HEK293 (cell line): ENCODE measurements around the gene ITGB3.
A peak's percentile ranks its signal among the peaks of the same experiment; 100 is the strongest.

Source experiments
- BCL11B ChIP-seq: fragments of 450-650 bp; formaldehyde crosslinking; IDR thresholded peaks from 2 replicates; pipeline ENCODE4 v1.5.1; 2016; ENCODE audit warnings: low read depth, missing biosample characterization, missing genetic modification characterization
- FEZF1 ChIP-seq: fragments of 450-650 bp; formaldehyde crosslinking; IDR thresholded peaks from 2 replicates; pipeline ENCODE4 v1.5.1; 2016; ENCODE audit warnings: missing biosample characterization, missing genetic modification characterization
- GFI1B ChIP-seq: fragments of 450-650 bp; formaldehyde crosslinking; IDR thresholded peaks from 2 replicates; pipeline ENCODE4 v1.5.1; 2016; ENCODE audit warnings: missing biosample characterization, missing genetic modification characterization
- GLI2 ChIP-seq: fragments of 450-650 bp; formaldehyde crosslinking; IDR thresholded peaks from 2 replicates; pipeline ENCODE4; 2017; ENCODE audit warnings: missing biosample characterization, missing genetic modification characterization, low read depth, borderline replicate concordance
- GLI4 ChIP-seq: fragments of 450-650 bp; formaldehyde crosslinking; IDR thresholded peaks from 2 replicates; pipeline ENCODE4 v1.5.1; 2016; ENCODE audit warnings: missing biosample characterization, missing genetic modification characterization
- GLIS2 ChIP-seq: fragments of 450-650 bp; formaldehyde crosslinking; IDR thresholded peaks from 2 replicates; pipeline ENCODE4 v1.5.1; 2016; ENCODE audit warnings: missing biosample characterization, missing genetic modification characterization
- IKZF3 ChIP-seq: fragments of 450-650 bp; IDR thresholded peaks from 2 replicates; pipeline ENCODE4 v1.5.0; 2018; ENCODE audit warnings: missing biosample characterization, mild to moderate bottlenecking, missing genetic modification characterization, moderate library complexity
- KLF10 ChIP-seq: fragments of 450-650 bp; IDR thresholded peaks from 2 replicates; pipeline ENCODE4 v1.5.1; 2018; ENCODE audit warnings: missing biosample characterization, mild to moderate bottlenecking, missing genetic modification characterization
- MYNN ChIP-seq: fragments of 450-650 bp; formaldehyde crosslinking; IDR thresholded peaks from 2 replicates; pipeline ENCODE4 v1.5.1; 2016; ENCODE audit warnings: missing biosample characterization, missing genetic modification characterization, borderline replicate concordance
- PRDM1 ChIP-seq: fragments of 450-650 bp; formaldehyde crosslinking; IDR thresholded peaks from 2 replicates; pipeline ENCODE4; 2016; ENCODE audit warnings: missing biosample characterization, missing genetic modification characterization
- RBAK ChIP-seq: fragments of 450-650 bp; formaldehyde crosslinking; IDR thresholded peaks from 2 replicates; pipeline ENCODE4 v1.5.1; 2016; ENCODE audit warnings: missing biosample characterization, missing genetic modification characterization
- SCRT2 ChIP-seq: fragments of 450-650 bp; formaldehyde crosslinking; IDR thresholded peaks from 2 replicates; pipeline ENCODE4 v1.5.1; 2016; ENCODE audit warnings: missing biosample characterization, missing genetic modification characterization
- TRIM28 ChIP-seq: IDR thresholded peaks from 2 replicates; pipeline ENCODE4 v1.6.1; 2011; ENCODE audit warnings: low read length, control low read depth, borderline replicate concordance
- ZBTB17 ChIP-seq: fragments of 450-650 bp; formaldehyde crosslinking; IDR thresholded peaks from 2 replicates; pipeline ENCODE4 v1.5.1; 2016; ENCODE audit warnings: missing biosample characterization, missing genetic modification characterization
- ZFHX2 ChIP-seq: fragments of 450-650 bp; formaldehyde crosslinking; conservative IDR thresholded peaks from 2 replicates; pipeline ENCODE4 v1.5.1; 2016; ENCODE audit warnings: missing biosample characterization, missing genetic modification characterization
- ZFP41 ChIP-seq: fragments of 450-650 bp; formaldehyde crosslinking; IDR thresholded peaks from 2 replicates; pipeline ENCODE4 v1.5.1; 2016; ENCODE audit warnings: missing biosample characterization, missing genetic modification characterization, borderline replicate concordance
- ZNF138 ChIP-seq: fragments of 450-650 bp; formaldehyde crosslinking; IDR thresholded peaks from 2 replicates; pipeline ENCODE4 v1.5.1; 2016; ENCODE audit warnings: missing biosample characterization, missing genetic modification characterization, borderline replicate concordance
- ZNF184 ChIP-seq: fragments of 450-650 bp; IDR thresholded peaks from 2 replicates; pipeline ENCODE4 v1.5.1; 2018; ENCODE audit warnings: missing biosample characterization, mild to moderate bottlenecking, missing genetic modification characterization
- ZNF202 ChIP-seq: fragments of 450-650 bp; formaldehyde crosslinking; IDR thresholded peaks from 2 replicates; pipeline ENCODE4 v1.5.1; 2016; ENCODE audit warnings: missing biosample characterization, missing genetic modification characterization, borderline replicate concordance
- ZNF223 ChIP-seq: fragments of 450-650 bp; formaldehyde crosslinking; IDR thresholded peaks from 2 replicates; pipeline ENCODE4 v1.5.1; 2016; ENCODE audit warnings: missing biosample characterization, missing genetic modification characterization
- ZNF248 ChIP-seq: fragments of 450-650 bp; formaldehyde crosslinking; IDR thresholded peaks from 2 replicates; pipeline ENCODE4 v1.5.1; 2017; ENCODE audit warnings: missing biosample characterization, missing genetic modification characterization
- ZNF311 ChIP-seq: fragments of 450-650 bp; formaldehyde crosslinking; IDR thresholded peaks from 2 replicates; pipeline ENCODE4 v1.5.1; 2017; ENCODE audit warnings: missing biosample characterization, missing genetic modification characterization, borderline replicate concordance
- ZNF341 ChIP-seq: fragments of 450-650 bp; formaldehyde crosslinking; IDR thresholded peaks from 2 replicates; pipeline ENCODE4; 2016; ENCODE audit warnings: low read depth, missing biosample characterization, missing genetic modification characterization
- ZNF350 ChIP-seq: fragments of 450-650 bp; formaldehyde crosslinking; IDR thresholded peaks from 2 replicates; pipeline ENCODE4 v1.5.0; 2017; ENCODE audit warnings: missing biosample characterization, mild to moderate bottlenecking, missing genetic modification characterization
- ZNF354C ChIP-seq: fragments of 450-650 bp; formaldehyde crosslinking; IDR thresholded peaks from 2 replicates; pipeline ENCODE4 v1.5.1; 2016; ENCODE audit warnings: missing biosample characterization, missing genetic modification characterization, low read depth, borderline replicate concordance
- ZNF529 ChIP-seq: fragments of 450-650 bp; formaldehyde crosslinking; IDR thresholded peaks from 2 replicates; pipeline ENCODE4 v1.5.1; 2017; ENCODE audit warnings: missing genetic modification characterization, missing biosample characterization; ENCODE audit not compliant: insufficient replicate concordance
- ZNF548 ChIP-seq: fragments of 450-650 bp; formaldehyde crosslinking; IDR thresholded peaks from 2 replicates; pipeline ENCODE4 v1.5.1; 2016; ENCODE audit warnings: missing biosample characterization, missing genetic modification characterization
- ZNF610 ChIP-seq: fragments of 450-650 bp; formaldehyde crosslinking; IDR thresholded peaks from 2 replicates; pipeline ENCODE4 v1.5.1; 2016; ENCODE audit warnings: missing biosample characterization, missing genetic modification characterization, borderline replicate concordance
- ZNF629 ChIP-seq: fragments of 450-650 bp; formaldehyde crosslinking; IDR thresholded peaks from 2 replicates; pipeline ENCODE4 v1.5.1; 2017; ENCODE audit warnings: missing biosample characterization, missing genetic modification characterization
- ZNF654 ChIP-seq: fragments of 450-650 bp; formaldehyde crosslinking; IDR thresholded peaks from 2 replicates; pipeline ENCODE4 v1.5.1; 2016; ENCODE audit warnings: low read depth, missing biosample characterization, missing genetic modification characterization
- ZNF660 ChIP-seq: fragments of 450-650 bp; IDR thresholded peaks from 2 replicates; pipeline ENCODE4 v1.5.1; 2018; ENCODE audit warnings: missing biosample characterization, mild to moderate bottlenecking, missing genetic modification characterization
- ZNF707 ChIP-seq: fragments of 450-650 bp; formaldehyde crosslinking; IDR thresholded peaks from 2 replicates; pipeline ENCODE4 v1.5.1; 2016; ENCODE audit warnings: missing biosample characterization, missing genetic modification characterization
- ZNF747 ChIP-seq: fragments of 450-650 bp; formaldehyde crosslinking; IDR thresholded peaks from 2 replicates; pipeline ENCODE4 v1.5.1; 2016; ENCODE audit warnings: missing biosample characterization, missing genetic modification characterization
- ZNF791 ChIP-seq: fragments of 450-650 bp; formaldehyde crosslinking; IDR thresholded peaks from 2 replicates; pipeline ENCODE4 v1.5.1; 2016; ENCODE audit warnings: missing biosample characterization, missing genetic modification characterization
- ZNF792 ChIP-seq: fragments of 450-650 bp; formaldehyde crosslinking; IDR thresholded peaks from 2 replicates; pipeline ENCODE4 v1.5.1; 2016; ENCODE audit warnings: missing biosample characterization, missing genetic modification characterization
- ZSCAN23 ChIP-seq: fragments of 450-650 bp; formaldehyde crosslinking; IDR thresholded peaks from 2 replicates; pipeline ENCODE4 v1.5.1; 2016; ENCODE audit warnings: missing biosample characterization, missing genetic modification characterization
- ZXDB ChIP-seq: fragments of 450-650 bp; formaldehyde crosslinking; IDR thresholded peaks from 2 replicates; pipeline ENCODE4 v1.5.1; 2016; ENCODE audit warnings: missing biosample characterization, missing genetic modification characterization
- TF ChIP-seq, protein P1 (sequence below): fragments of 450-650 bp; formaldehyde crosslinking; IDR thresholded peaks from 2 replicates; pipeline ENCODE4 v1.5.1; 2017; ENCODE audit warnings: missing biosample characterization, missing genetic modification characterization
- TF ChIP-seq, protein P2 (sequence below): fragments of 450-650 bp; formaldehyde crosslinking; IDR thresholded peaks from 2 replicates; pipeline ENCODE4 v1.5.1; 2017; ENCODE audit warnings: missing biosample characterization, missing genetic modification characterization

Gene ITGB3

DNA sequence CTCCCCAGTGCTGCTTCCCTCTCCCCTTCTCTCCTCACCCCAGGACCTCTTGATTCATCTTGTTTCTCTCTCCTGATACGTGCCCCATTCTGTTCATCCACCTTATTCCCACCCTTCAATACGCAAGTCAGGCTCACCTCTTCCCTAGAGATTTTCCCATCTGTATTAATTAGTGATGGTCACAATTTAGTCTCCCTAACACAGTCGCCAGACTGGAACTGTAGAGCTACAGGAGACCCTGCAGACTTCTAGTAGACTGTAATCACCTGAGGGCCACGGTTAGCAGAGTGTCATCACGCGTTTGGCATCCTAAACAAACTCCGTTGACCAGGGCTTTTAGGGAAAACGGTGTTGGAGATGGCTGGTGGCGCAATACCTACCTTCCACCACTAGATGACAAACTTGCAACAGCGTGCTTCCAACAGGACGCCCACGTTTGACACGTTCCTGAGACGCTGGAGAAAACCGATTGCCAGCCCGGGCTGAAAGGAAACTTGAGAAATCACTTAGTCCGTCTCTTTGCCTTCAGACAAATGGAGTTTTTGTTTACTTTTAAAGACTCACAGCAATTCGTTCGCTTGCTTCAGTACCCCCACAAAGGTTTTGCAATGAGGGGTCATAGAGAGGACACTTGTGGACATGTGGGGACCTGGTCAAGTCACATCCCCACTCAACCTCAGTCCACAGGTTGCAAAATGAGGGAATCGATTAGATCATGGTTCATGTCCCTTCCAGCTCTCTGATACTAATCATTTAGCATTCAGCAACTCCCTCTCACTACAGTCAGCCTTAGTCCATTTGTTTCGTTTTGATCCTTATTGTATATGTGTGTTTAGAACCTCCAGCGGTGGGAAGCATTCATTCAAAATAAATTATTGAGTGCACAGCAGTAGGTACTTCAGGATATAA, 23.8 kb upstream of the ITGB3 start (continued):
- no peak for TF ChIP-seq GLI4
- TF ChIP-seq ZNF202 (tag by site-specific recombination): no peak
- TF ChIP-seq ZNF629 (tag by site-specific recombination): peak; percentile 65; the same call in 1 of the 2 replicates
- peak; percentile 67 for TF ChIP-seq IKZF3 (tag by site-specific recombination)
- TF ChIP-seq FEZF1 (tag by site-specific recombination): no peak
- TF ChIP-seq ZNF791 (tag by site-specific recombination): no peak
- TF ChIP-seq KLF10 (tag by site-specific recombination): no peak
- no peak for TF ChIP-seq GFI1B (tag by site-specific recombination)
- no peak for TF ChIP-seq ZSCAN23 (tag by site-specific recombination)
- no peak for TF ChIP-seq ZNF548 (tag by site-specific recombination)
- no peak for TF ChIP-seq ZNF311 (tag by site-specific recombination)
- peak; percentile 95 for TF ChIP-seq SCRT2 (tag by site-specific recombination)
- TF ChIP-seq ZNF138: no peak
- no peak for TF ChIP-seq GLI2 (tag by site-specific recombination)
- no peak for TF ChIP-seq RBAK (tag by site-specific recombination)
- TF ChIP-seq, protein P1, sequence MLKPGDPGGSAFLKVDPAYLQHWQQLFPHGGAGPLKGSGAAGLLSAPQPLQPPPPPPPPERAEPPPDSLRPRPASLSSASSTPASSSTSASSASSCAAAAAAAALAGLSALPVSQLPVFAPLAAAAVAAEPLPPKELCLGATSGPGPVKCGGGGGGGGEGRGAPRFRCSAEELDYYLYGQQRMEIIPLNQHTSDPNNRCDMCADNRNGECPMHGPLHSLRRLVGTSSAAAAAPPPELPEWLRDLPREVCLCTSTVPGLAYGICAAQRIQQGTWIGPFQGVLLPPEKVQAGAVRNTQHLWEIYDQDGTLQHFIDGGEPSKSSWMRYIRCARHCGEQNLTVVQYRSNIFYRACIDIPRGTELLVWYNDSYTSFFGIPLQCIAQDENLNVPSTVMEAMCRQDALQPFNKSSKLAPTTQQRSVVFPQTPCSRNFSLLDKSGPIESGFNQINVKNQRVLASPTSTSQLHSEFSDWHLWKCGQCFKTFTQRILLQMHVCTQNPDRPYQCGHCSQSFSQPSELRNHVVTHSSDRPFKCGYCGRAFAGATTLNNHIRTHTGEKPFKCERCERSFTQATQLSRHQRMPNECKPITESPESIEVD: no peak
- 0 out of 2 replicates have a peak, but pooled peaks have one; percentile 21 for TF ChIP-seq ZXDB
- TF ChIP-seq GLIS2: no peak
- no peak for TF ChIP-seq ZFP41
- peak; percentile 85 for TF ChIP-seq TRIM28
- no peak for TF ChIP-seq BCL11B (tag by site-specific recombination)
- TF ChIP-seq ZNF341 (tag by site-specific recombination): no peak
- peak; percentile 74 for TF ChIP-seq PRDM1 (tag by site-specific recombination)
- no peak for TF ChIP-seq ZNF354C (tag by site-specific recombination)
- TF ChIP-seq ZNF529 (tag by site-specific recombination): no peak
- TF ChIP-seq ZNF660 (tag by site-specific recombination): peak; percentile 88
- TF ChIP-seq ZFHX2 (tag by site-specific recombination): peak; percentile 92
- no peak for TF ChIP-seq ZNF747 (tag by site-specific recombination)
- peak; percentile 99 for TF ChIP-seq ZNF654 (tag by site-specific recombination)
- TF ChIP-seq ZNF184: no peak
- TF ChIP-seq, protein P2, sequence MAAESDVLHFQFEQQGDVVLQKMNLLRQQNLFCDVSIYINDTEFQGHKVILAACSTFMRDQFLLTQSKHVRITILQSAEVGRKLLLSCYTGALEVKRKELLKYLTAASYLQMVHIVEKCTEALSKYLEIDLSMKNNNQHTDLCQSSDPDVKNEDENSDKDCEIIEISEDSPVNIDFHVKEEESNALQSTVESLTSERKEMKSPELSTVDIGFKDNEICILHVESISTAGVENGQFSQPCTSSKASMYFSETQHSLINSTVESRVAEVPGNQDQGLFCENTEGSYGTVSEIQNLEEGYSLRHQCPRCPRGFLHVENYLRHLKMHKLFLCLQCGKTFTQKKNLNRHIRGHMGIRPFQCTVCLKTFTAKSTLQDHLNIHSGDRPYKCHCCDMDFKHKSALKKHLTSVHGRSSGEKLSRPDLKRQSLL: peak; percentile 51; the same call in 1 of the 2 replicates
- no peak for TF ChIP-seq ZNF248 (tag by site-specific recombination)
- peak; percentile 100 for TF ChIP-seq ZBTB17
- TF ChIP-seq ZNF707 (tag by site-specific recombination): no peak
- no peak for TF ChIP-seq ZNF610
- no peak for TF ChIP-seq ZNF792 (tag by site-specific recombination)
- no peak for TF ChIP-seq MYNN
- TF ChIP-seq ZNF350 (tag by site-specific recombination): no peak
- no peak for TF ChIP-seq ZNF223 (tag by site-specific recombination)
